ENCODE results near the gene TP53I3.
"Not testable (repeated sequence)": the region's sequence is repeated elsewhere in the genome, so short reads cannot be mapped to it uniquely, and the experiment has no call there.

Gene TP53I3

GRCh38 chr2:24054366-24055010 is 30.1 kb downstream of the TP53I3 start:
- no peak for DNase-seq (ENCODE audit: low spot score)

DNA sequence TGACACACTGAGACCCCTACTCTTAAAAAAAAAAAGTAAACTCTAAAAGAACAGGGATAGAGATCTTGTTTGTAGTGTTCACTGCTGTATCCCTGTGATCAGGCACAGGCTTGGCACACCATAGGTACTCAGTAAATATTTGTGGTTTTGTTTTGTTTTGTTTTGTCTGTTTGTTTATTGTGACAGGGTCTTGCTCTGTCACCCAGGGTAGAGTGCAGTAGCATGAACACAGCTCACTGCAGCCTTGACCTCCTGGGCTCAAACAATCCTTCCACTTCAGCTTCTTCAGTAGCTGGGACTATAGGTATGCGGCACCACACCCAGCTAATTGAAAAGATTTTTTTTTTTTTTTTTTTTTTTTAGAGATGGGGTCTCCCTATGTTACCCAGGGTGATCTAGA is 31.7 kb downstream of the TP53I3 start:
- no peak for DNase-seq (ENCODE audit: low spot score)

- DNase-seq (ENCODE audit: low spot score): no peak
These were observed 32.8 kb downstream of the TP53I3 start for GRCh38 chr2:24051833-24052232.

DNA sequence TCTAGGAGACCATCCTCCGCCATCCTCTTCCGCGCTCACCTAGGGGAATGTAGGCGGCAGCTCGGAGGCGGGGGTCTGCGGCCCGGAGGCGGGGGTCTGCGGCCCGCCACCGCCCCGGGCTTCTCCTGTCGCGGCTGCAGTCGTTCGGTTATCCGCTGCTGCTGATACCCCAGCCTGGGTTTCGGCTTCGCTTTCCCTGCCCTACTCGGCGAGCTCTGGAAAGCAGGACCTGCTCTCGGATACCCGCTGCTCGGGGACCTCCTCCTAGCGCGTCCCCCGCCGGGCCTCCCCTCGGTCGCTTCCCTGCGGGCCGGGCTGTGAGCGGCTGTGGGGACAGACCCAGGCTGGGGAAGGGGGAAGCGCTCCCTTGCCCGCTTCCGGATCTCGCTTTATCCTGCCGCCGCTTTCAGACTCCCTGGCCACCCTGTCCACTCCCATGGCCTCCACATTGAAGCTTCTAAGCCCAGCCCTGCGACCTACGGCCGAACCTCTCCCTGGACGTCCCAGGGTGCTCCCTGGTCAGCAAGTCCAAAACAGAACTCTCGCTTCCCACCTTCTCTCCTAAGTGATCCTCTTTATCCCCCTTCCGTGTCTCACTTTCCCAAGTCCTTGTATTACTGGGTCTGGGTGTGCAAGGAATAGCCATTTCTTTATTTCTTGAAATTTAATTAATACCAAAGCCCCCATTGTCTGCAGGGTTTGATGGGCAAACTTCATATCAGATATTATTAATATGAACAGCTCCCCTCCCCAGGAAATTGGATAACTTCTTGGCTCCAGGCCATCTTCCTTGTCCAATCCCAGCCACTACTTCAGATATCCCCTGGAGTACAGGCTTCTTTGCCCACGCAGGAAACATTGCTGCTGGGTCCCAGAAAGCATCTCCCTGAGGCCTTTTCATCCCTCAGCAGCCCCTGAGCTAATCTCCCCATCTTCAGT is 34.3 kb downstream of the TP53I3 start:
- peak; percentile 25 for DNase-seq (ENCODE audit: low spot score)

DNA sequence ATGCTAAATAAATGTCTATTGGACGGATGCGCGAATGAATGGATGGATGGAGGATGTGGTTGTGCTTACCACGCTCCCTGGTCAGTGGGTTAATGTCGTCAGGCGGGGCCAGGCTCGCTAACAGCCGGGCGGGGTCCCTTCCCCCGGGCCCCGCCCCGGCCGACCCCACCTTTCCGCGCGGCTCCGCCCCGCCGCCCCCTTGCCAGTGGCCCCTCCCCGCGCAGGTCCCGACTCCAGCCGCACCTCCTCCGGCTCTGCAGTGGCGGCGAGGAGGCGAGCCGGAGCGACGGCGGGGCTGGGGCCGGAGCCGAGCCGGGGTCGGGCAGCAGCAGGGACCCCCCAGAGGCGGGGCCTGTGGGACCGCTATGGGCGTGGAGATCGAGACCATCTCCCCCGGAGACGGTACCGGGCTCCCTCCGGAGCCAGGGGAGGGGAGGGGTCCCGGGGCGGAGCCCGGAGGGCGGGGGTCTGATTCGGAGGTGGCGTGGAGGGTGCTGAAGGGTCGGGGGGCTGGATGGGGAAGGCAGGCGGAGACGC is 35.1 kb downstream of the TP53I3 start, which contains the start of gene FKBP1B:
Gene FKBP1B (plus strand): TSS at position 257 of the 537 bp plus-strand sequence. CDS start 109 bp downstream, at position 366.
- DNase-seq (ENCODE audit: low spot score): peak; percentile 36

DNA sequence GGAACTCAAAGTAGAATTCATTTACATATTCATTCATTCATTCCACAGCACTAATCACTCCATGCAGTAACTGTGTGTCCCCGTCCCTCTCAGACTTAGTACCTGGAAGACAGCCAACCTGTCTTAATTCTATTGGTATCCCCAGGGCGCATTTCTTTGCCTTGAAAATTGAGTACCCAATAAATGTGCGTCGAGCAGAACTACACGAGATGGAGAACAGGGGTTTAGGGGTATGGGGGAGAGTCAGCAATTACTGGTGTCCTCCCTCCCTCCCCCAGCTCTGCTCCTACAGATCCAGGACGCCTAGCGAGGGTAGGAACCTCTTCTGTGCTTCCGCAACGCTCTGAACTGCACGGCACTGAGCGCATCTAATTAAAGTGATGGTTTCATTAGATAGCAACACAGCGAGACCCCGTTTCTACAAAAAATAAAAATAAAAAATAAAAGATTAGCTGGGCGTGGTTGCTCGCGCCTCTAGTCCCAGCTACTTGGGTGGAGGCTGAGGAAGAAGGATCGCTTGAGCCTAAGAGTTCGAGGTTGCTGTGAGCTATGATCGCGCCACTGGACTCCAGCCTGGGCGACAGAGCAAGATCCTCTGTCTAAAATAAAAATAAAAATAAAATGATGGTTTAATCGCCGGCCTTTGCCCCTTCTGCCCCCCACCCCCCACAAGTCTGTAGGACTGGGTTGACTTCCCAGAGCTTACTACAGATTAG is 35.7 kb downstream of the TP53I3 start:
- DNase-seq (ENCODE audit: low spot score): no peak

- no peak for DNase-seq (ENCODE audit: low spot score)
These were observed 37.0 kb downstream of the TP53I3 start for GRCh38 chr2:24047703-24048033.

DNA sequence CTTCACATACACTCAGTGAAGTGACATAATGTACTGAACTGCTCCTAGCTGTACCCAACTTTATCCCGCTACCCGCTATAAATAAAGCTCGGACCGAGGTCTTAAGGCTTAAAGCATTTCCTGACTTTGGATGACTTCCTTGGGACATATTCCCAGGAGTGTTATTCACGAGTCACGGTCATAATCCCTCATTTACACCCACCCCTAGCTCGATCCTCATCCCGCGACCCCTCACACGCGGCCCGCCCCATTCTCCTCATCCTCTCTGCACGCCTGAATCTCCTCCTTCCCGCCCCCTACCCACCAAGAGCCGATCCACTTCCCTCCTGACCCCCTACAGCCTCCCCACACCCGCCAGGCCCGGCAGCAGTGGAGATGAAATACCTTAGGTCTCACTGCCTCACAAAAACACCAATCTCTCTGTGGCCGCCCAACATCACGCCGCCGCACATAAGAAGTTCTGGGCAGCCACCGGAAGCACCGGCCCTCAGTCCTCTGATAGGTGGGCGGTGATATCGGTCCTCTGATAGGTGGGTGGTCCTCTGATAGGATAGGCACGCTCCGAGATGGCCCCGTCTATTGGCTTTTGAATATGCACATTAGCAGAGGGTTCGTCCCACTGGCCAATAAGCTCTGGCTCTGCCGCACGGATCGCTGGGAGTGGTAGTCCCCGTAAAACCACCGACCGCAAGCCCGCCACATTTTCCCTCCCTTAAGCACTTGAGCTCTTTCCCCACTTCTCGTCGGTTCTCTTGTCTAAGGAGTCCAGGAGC is 37.5 kb downstream of the TP53I3 start, which contains the start of gene WDCP:
Gene WDCP (minus strand): TSS at position 462 of the 773 bp plus-strand sequence. CDS start 7,897 bp downstream, outside the sequence.
- DNase-seq (ENCODE audit: low spot score): peak; percentile 100

DNA sequence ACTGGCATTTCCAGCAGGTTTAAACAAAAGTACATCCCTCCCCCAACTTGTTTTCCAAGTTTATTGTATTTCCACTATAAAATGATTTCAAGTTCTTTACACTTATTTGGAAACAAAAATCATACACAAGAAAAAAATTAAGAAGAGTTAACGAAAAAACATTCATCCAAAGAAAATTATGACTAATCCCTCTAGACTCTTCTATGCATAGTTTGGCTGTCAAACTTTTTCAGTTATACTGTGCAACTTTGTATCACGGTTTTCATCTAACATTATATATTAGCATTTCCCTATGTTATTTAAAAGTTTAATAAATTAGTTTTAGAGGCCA is 38.1 kb downstream of the TP53I3 start:
- DNase-seq (ENCODE audit: low spot score): no peak

DNA sequence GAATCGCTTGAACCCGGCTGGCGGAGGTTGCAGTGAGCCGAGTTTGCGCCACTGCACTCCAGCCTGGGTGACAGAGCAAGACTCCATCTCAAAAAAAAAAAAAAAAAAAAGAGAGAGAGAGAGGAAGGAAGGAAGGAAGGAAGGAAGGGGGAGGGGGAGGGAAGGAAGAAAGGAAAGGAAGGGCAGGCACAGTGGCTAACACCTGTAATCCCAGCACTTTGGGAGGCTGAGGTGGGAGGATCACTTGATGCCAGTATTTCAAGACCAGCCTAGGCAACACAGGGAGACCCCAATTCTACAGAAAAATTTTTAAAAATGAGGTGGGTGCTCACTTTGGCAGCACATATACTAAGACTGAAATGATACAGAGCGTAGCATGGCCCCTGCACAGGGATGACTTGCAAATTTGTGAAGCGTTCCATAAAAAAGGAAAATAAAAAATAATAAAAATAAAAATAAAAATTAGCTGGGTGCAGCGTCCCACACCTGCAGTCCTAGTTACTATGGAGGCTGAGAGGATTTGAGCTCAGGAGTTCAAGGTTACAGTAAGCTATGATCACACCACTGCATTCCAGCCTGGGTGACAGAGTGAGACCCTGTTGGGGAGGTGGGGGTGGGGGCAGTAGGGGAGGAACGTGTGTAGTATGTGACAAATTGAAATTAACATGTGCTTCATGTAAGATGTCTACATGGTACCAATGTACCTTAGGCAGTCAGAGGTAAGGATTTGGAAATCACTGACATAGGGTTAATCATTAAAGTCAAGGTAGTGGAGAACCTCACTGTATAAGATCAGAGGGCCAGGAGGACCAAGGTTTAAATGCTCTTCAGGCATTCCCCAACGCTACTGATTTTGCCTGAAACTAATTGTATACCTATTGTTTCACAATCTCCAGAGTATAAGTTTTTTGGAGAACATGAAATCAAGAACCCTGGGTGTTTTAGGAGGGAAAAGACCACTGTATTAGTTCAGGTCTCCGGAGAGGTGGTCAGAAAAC is 38.8 kb downstream of the TP53I3 start:
- no peak for DNase-seq (ENCODE audit: low spot score)

DNA sequence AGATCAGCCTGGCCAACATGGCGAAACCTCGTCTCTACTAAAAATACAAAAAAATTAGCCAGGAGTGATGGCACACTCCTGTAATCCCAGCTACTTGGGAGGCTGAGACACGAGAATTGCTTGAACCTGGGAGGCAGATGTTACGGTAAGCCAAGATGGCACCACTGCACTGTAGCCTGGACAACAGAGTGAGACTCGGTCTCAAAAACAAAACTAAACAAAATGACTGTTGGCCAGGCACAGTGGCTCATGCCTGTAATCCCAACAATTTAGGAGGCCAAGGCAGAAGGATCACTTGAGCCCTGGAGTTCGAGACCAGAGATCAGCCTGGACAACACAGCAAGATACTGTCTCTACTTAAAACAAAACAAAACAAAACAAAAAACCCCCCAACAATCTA is 41.5 kb downstream of the TP53I3 start:
- not testable (repeated sequence) for DNase-seq (ENCODE audit: low spot score)

DNA sequence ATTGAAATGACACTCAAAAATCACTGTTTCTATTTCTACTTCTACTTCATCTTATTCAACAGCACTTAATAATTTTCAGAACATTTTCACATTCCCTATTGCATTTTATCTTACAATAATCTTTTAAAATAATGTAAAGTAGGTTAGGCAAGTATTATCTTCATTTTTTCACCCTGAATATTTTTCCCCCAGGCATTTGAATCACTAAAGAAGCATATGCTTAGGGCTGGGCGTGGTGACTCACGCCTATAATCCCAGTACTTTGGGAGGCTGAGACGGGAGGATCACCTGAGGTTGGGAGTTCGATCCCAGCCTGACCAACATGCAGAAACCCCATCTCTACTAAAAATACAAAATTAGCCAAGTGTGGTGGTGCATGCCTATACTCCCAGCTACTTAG is 44.1 kb downstream of the TP53I3 start:
- DNase-seq (ENCODE audit: low spot score): no peak

DNA sequence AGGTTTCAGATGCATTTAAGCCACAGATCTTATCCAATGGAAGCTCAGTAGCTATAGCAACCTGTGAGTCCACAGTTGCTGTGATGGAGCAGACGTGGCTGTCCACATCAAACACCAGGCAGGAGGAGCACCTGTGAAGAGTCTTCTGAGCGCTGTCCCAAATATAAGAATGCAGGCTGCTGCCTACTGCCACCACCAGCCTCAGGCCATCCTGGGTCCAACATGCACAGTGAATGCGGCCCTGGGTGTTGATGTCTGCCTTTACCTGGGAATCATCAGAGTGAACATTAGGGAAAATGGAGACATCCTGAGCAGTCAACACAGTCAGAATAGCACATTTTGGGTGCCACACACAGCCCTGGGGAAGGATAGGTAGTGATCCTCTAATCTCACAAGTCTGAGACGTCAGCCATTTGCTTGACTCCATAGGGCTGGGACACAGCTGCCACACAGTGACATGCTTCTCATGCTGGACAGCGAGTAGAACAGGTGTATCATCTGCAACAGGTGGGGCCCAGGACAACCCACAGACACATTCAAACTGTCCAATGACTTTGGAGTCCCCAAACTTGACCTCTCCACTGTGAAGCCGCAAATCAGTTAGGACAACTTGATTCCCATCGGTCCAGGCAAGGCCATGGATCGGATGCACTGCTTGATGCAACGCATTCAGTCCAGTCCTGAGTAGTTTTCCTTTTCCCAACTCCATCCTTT is 45.7 kb downstream of the TP53I3 start:
- DNase-seq (ENCODE audit: low spot score): no peak
